ENCODE measurements around the gene GNB4. TPM values are rescaled to one million over a fixed set of nuclear protein-coding genes. Genes with fewer than 3 reads are reported as not detected.

GNB4 gene
- 10 to 100 TPM; 33.8 to 54.4 (median 43.9) TPM for polyA plus RNA-seq (ENCODE audit: insufficient read depth in 1 of 5, insufficient read length in 5 of 5, low replicate concordance in 1 of 5)
- long read RNA-seq, donor 1, full-length matches to known transcripts: 8 of 13 reads
- long read RNA-seq, donor 1, partial matches to known transcripts: 5 of 13 reads
- long read RNA-seq, donor 1, other reads (novel, unspliced or antisense): 0 of 13 reads
- long read RNA-seq, donor 2, full-length matches to known transcripts: 6 of 6 reads
- long read RNA-seq, donor 2, partial matches to known transcripts: 0 of 6 reads
- long read RNA-seq, donor 2, other reads (novel, unspliced or antisense): 0 of 6 reads
- long read RNA-seq, donor 3, full-length matches to known transcripts: 11 of 11 reads
- long read RNA-seq, donor 3, partial matches to known transcripts: 0 of 11 reads
- long read RNA-seq, donor 3, other reads (novel, unspliced or antisense): 0 of 11 reads
- long read RNA-seq, donor 4, full-length matches to known transcripts: 6 of 6 reads
- long read RNA-seq, donor 4, partial matches to known transcripts: 0 of 6 reads
- long read RNA-seq, donor 4, other reads (novel, unspliced or antisense): 0 of 6 reads
- long read RNA-seq, donor 5, full-length matches to known transcripts: 5 of 10 reads
- long read RNA-seq, donor 5, partial matches to known transcripts: 5 of 10 reads
- long read RNA-seq, donor 5, other reads (novel, unspliced or antisense): 0 of 10 reads
- long read RNA-seq, donor 6, full-length matches to known transcripts: 11 of 11 reads
- long read RNA-seq, donor 6, partial matches to known transcripts: 0 of 11 reads
- long read RNA-seq, donor 6, other reads (novel, unspliced or antisense): 0 of 11 reads
- long read RNA-seq, donor 7, full-length matches to known transcripts: 5 of 5 reads
- long read RNA-seq, donor 7, partial matches to known transcripts: 0 of 5 reads
- long read RNA-seq, donor 7, other reads (novel, unspliced or antisense): 0 of 5 reads
- long read RNA-seq, donor 8, full-length matches to known transcripts: 7 of 7 reads
- long read RNA-seq, donor 8, partial matches to known transcripts: 0 of 7 reads
- long read RNA-seq, donor 8, other reads (novel, unspliced or antisense): 0 of 7 reads

DNA sequence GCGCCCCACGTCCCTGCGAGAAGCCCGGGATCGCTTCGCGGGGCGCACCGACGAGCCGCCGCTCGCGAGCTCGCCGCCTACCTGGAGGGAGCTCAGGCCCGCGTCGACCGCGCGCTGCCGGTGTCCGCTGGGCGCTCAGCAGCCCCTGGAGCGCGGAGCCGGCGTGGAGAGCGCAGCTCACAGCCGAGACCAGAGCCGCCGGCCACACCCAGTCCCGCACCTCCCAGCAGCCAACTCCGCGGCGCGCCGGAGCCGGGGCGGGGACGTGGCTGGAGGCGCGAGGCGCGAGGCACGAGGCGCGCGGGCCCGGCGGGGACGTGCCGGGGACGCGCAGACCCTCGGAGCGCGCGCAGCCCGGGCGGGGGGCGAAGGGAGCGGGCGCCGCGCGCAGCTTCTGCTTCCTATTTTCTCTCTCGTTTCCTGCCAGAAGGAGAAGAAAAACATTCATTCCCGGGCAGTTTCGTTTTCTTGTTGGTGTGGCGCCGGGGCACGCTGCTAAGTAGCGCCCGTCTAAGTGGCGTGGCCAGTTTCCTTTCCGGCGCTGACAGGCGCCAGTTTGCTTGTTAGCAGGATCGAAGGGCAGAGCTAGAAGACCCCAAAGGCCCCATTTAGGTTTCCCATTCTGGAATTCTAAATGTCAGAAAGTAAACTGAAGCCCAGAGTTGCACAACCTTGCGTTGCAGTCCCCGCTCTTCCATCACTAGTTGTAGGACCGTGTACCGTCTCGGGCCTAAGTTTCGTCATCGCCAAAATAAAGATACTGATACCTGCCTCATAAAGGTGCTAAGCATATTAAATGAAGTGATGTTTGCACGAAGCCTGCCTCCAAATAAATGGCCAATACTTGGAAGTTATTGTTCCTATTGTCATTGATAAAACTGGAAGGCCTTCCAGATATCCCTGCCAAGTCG lies at the start of gene GNB4:
Gene GNB4, minus strand, starts transcription at position 206 of the 911 bp plus-strand sequence. CDS start 25,270 bp downstream, outside the sequence.
- DNase-seq: peak; percentile 89 to 91

DNA sequence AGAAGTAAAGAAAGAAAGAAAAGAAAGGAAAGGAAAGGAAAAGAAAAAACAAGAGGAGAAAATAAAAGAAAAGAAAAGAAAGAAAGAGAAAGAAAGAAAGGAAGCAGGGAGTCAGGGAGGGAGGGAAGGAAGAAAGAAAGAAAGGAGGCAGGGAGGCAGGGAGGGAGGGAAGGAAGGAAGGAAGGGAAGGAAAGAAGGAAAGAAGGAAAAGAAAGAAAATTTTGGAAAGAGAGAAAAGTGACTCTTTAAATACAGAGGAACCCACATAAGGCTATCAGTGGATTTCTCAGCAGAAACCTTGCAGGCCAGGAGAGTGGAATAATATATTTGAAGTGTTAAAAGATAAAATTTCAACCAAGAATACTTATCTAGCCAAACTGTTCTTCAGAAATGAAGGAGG lies 44.2 kb upstream of the GNB4 start:
- DNase-seq: no peak

DNA sequence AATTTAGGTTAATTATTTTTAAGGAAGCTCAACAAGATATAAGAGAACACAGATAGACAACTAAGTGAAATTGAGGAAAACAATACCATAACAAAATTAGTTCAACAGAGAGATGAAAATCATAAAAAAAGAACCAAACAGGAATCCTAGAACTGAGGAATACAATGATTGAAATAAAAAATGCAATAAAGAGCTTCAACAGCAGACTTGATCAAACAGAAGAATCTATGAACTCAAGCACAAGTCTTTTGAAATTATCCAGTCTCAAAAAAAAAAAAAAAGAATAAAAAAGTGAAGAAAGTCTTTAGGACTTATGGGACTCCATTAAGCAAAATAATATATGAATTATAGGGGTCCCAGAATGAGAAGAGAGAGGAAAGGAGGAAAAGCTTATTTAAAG lies 42.0 kb upstream of the GNB4 start:
- no peak for DNase-seq

DNA sequence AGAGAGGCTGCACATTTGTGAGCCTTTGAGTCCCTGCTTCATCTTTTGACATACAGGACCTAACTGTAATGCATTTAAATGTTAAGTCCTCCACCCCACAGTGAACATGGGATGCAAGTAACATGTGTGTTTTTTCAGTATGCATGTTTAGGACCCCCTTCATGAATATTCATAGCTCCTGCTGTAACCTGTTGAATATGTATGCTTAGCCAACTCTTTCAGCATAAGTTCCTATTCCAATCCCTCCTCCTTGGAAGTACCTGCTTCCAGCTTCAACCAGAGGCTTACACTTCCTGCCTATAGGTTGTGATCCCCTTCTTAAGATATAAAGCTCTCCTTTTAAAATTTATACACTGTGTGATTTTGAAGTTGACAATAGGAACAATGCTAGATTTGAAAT lies 36.9 kb upstream of the GNB4 start:
- no peak for DNase-seq

DNA sequence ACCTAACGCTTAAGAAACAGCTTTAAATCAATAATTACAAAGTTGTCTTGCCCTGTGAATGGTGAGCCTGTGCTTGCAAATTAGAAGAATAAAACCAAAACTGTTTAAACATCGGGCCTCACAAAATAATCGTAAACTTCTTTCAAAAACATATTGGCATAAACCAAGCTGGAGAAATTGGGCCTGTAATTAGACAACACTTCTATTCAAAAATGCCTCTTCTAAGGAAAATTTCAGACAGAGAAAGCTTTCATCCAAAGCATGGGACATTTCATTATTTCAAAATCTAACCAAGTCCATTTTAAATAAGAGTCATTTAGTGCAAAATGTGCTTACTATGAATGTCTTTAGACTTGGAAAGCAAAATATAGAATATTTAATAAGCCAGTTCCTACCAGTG lies 35.5 kb upstream of the GNB4 start:
- DNase-seq: no peak

DNA sequence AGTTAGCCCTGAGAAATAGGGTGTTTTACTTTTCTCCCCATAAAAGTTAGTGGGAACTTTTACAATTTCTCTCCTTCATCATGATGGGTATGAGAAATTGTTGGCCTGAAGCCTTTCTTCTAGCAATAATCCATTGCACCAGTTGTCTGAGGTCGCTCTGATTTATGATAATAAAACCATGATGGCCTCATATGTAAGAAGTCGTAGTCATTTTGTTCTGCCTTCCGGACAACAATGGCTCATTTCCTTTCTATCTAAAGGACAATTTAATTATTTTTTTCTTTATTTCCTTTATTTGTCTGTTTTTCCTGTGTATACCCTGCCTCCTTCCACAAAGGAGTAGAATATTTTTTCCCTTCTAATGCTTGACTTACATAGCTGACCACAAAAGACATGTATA lies 31.6 kb upstream of the GNB4 start:
- DNase-seq: no peak

DNA sequence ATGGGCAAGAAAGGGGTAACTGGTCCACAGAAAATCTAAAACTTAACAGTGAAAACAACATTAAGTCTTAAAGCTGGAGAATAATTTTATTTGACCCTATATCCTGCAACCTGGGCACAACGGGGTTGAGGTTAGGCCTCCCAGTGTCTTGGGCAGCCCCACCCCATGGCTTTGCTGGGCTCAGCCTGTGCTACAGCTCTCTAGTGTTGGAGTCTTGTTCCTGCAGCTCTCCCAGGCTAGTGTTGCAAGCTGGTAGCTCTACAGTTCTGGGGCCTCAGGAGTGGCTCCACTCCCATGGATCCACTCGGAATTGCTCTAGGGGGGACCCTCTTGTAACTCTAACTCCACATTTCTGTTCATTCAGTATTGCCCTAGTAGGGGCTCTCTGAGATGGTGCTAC lies 24.9 kb upstream of the GNB4 start:
- no peak for DNase-seq

DNA sequence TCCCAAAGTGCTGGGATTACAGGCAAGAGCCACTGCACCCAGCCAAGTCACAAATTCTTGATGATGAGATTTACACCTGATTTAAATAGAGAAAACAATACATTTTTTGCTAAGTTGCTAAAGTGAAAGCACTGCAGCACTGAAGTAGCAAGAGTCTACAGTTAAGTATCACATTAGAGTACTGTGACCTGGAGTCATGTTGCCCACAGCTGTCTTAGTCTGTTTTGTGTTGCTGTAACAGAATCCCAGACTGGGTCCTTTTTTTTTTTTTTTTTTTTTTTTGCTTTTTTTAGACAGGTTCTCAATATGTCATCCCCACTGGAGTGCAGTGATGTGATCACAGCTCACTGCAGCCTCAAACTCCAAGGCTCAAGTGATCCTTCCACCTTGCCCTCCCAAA lies 23.2 kb upstream of the GNB4 start:
- no peak for DNase-seq

DNA sequence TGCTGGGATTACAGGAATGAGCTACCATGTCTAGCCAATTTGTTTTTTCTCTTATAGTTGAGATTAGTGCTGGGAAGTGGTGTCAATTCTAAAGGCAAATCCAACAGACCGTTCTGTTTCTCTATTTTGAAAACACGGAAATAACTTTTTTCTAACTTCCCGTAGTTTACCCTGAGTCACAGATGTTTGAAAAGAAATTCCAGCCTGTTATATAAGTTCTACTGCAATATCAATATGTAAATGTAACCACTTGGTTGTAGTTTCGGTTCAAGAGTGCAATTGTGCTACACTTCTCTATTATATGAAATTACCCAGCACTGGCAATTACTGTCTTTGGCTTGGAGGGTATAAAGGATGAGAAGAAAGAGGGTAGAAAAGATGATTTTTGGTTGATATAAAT lies 22.3 kb upstream of the GNB4 start:
- DNase-seq: no peak

DNA sequence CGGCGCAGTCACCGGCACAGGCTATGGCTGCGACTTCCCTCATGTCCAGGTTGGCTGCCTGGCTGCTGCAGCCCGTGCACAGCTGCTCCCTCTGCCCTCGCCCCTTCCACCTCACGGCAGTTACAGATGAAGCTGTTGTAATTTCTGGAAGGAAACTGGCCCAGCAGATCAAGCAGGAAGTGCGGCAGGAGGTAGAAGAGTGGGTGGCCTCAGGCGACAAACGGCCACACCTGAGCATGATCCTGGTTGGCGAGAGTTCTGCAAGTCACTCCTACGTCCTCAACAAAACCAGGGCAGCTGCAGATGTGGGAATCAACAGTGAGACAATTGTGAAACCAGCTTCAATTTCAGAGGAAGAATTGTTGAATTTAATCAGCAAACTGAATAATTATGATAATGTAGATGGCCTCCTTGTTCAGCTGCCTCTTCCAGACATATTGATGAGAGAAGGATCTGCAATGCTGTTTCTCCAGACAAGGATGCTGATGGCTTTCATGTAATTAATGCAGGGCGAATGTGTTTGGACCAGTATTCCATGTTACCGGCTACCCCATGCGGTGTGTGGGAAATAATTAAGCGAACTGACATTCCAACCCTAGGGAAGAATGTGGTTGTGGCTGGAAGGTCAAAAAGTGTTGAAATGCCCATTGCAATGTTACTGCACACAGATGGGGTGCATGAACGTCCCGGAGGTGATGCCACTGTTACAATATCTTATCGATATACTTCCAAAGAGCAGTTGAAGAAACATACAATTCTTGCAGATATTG lies 13.2 kb upstream of the GNB4 start:
- DNase-seq: no peak

DNA sequence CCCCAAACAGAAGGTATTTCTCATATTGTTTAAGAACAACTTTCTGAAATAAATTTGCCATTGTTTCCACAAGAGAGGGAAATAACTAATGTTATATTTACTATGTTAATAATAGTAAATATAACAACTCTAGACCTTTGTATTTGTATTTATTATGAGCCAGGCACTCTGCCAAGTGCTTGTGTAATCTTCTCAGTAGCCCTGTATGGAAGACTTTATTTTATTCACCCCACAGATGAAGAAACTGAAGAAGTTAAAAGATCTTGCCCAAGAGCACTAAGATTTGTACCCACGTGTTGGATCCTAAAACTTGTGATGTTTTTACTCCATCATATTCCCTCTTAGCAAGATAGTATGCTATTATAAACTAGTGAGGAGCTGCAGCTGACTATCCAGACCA lies 12.0 kb upstream of the GNB4 start:
- DNase-seq: peak in 1 of 2 donors; percentile 39

DNA sequence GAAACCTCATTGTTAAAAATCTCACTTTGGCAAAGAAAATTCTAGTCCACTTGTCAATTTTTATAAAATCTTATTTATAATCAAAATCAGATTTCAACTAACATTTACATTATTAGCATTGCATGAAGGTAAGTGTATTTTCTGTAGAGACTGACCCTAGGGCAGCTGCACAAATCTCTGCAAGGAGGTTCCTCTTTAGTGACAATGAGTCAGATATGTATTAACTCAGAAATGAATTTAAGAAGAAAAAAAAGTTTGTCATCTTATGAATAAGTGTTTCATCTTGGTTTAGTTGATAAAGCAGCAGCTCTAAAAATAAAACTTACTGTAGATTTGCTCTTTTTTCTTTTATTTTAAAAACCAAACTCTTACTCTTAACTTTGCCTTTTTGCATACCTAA lies 9.0 kb upstream of the GNB4 start:
- no peak for DNase-seq

DNA sequence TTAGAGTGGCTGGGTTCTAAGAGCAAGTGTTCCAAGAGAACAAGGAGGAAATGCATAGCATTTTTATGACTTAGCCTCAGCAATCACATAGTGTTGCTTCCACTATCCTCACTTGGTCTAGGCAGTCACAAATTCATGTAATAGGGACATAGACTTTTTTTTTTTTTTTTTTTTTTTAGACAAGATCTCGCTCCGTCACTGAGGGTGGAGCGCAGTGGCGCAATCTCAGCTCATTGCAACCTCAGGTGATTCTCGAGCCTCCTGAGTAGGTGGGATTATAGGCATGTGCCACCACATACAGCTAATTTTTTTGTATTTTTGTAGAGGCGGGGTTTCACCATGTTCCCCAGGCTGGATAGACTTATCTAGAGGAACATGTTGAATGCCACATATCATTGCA lies 4.7 kb upstream of the GNB4 start:
- DNase-seq: no peak

DNA sequence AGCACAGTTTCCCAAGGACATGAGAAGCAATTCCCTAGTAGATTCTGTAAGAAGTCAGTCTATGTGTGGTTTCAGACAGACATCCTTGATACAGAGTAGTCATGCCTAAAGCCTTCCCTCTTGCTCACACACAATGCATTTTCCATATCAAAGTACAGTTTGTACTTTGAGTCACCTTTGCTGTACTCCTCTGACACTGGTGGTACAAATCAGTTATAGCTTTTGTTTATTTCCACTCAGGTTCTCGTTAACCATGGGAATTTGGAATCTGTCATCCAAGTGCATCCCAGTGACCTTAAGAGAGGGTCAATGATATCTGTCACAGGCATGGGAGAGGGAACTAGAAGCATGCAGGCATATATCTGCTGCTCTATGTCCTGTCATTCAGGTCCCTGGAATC lies 3.6 kb upstream of the GNB4 start:
- no peak for DNase-seq

DNA sequence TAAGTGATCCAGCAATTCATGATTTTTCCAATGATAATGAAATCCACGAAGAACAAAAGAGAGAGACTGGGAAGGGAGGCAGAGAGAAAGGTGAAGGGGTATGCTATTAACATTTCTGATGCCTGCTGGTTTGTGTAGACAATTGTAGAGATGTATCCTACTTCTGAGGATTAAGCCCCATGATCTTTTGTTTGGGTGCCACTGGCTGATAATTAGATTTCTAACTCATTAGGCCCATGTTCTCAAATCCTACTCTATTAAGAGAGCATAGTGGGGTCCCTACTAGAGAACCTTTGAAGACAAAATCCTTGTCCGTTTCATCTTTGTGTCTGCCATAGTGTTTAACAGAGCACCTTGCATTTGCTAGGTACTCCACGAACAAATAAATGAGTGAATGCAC lies 2.7 kb upstream of the GNB4 start:
- no peak for DNase-seq

DNA sequence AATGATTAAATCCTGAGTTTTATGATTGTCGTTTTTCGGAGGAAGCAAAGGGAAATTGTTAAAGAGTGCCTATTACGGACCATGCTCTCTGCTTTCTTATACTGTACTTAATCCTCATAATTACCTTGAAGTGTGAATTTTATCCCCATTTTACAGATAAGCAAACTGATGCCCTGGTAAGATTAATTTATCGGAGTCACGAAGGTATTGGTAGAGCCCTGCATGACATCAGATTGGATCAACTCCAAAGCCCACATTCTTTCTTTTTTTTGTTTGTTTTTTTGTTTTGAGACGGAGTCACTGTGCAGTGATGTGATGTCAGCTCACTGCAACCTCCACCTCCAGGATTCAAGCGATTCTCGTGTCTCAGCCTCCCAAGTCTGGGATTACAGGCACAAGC lies 1.6 kb upstream of the GNB4 start:
- no peak for DNase-seq

DNA sequence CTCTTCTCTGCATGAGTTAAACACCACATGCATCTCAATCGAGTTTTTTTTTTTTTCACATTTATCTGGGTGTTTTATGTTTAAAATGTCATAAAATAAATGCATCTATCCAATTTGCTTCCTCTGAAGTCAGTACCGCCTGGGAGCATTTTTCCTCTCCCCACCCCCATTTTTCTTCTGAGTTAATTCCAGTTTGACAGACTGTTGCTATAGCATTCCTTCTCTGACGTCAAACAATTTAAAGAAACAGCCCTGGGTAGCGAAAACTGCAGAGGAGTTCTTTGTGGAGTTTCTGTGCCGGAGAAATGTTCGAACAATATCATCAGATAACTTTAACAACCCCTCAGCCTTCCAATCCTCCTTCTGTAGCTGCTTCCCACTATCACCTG lies 900 bp upstream of the GNB4 start:
- DNase-seq: peak; percentile 72 to 86

DNA sequence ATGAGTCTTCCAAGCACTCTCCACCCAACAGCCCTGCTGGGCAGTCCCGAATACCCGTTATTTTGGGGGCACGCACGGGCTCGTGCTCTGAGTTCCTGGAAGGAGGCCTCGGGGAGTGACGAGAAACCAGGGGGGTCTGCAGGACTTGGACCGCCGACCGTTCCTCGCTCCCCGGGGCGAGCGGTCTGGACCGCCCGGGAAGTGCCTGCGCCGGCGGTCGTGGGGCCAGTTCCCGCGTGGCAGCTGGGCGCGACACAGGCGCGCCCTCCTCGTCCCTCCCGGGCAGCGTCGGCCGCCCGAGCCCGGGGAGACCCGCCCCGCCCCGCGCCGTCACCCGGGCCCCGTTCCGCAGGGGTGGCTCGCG lies 387 bp downstream of the GNB4 start:
- peak; percentile 63 to 64 for DNase-seq

DNA sequence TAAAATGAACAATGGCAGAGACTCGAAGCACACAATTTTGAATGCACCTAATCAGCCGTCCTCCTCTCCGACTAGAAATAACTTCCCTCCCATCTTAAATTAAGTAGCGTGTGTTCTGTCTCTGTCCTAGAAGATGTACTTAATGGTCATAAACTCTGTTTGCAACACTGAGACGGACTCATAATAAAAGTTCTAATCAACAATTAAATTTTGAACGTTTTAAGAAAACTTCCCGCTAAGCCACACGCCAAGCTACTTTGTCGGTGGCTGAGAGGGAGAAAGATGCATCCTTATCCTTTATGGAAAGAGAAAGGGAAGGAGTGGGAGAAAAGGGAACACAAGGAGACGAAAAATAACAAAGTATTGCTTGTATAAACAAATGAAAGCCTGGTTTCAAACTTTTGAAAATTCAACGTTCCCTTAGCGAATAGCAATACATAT lies 989 bp downstream of the GNB4 start:
- DNase-seq: peak; percentile 32 to 49

DNA sequence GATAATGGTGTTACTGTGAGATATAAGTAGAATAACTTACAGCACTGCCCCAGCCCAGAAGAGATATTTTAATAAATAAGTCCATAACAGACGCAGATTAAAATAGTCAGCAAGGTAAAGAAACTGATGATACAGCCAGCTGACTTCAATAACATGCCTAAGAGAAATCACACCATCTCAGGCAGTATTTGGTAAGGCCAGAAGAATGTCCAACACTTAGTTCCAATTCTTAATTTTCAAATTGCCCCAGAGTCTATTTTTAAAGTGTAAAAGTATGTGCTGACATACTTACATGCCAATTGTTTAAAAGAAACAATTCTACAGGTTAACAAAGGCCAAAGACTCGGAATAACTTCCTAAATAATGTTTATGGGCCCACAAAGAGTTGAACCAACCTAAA lies 1.6 kb downstream of the GNB4 start:
- DNase-seq: peak in 1 of 2 donors; percentile 24

DNA sequence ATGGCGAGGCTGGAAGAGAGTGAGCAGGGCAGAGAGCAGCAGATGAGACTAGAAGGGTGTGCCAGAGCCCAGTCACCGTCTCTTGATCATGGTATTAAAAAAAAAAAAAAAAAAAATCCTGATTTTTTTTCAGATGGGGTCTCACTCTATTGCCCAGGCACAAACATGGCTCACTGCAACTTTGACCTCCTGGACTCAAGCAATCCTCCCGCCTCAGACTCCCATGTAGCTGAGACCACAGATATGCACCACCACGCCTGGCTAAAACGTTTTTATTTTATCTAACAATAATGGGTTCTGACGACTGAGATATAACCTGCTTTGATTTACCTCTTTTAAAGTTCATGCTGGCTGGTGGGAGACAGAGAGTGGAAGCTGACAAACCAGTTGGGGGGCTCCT lies 4.0 kb downstream of the GNB4 start:
- no peak for DNase-seq

Data from right lung (tissue), 10 donors.